SK-N-SH (cell line): ENCODE measurements around the gene ACOXL. TPM values are rescaled to one million over a fixed set of nuclear protein-coding genes. Genes with fewer than 3 reads are reported as not detected.

Source experiments
- CTCF ChIA-PET: fragments of 300-600, 350-600 bp; formaldehyde crosslinking; extraction: SDS; loops from one replicate; lab custom pipeline; 2021; lab: Yijun Ruan, JAX
- POLR2A ChIA-PET: fragments of 350-600 bp; sonication (Branson Sonifier 250); formaldehyde crosslinking; extraction: SDS; loops from one replicate; lab custom pipeline; 2020; ENCODE audit warnings: antibody characterized with exemption, inconsistent platforms; lab: Yijun Ruan, JAX
- DNase-seq: peaks from one replicate; pipeline ENCODE4 v3.0.0; 2012
- H2AFZ ChIP-seq: fragments of 200-600 bp; sonication (generic); 2 replicates; pipeline ENCODE4 v1.8.1; 2016; ENCODE audit warnings: antibody characterized with exemption, mild to moderate bottlenecking, low read depth
- H3F3A ChIP-seq: fragments of 200-600 bp; sonication (generic); replicated peaks from 2 replicates; pipeline ENCODE3; 2016; ENCODE audit warnings: antibody characterized with exemption, mild to moderate bottlenecking; ENCODE audit not compliant: insufficient read depth
- H3K27ac ChIP-seq, 2 experiments: fragments of 200-500 bp in 1 of 2; fragments of 200-600 bp in 1 of 2; sonication (Bioruptor generic) in 1 of 2; sonication (generic), shearing (Covaris generic) in 1 of 2; 2 replicates each; pipeline versions ENCODE4 v1.5.1 to v1.6.1; 2014 to 2016; ENCODE audit warnings: low read depth in 2 of 2, inconsistent platforms in 1 of 2, low read length in 1 of 2, mild to moderate bottlenecking in 1 of 2, mixed read lengths in 1 of 2
- H3K27me3 ChIP-seq: fragments of 200-600 bp; sonication (generic), shearing (Covaris generic); 2 replicates; pipeline ENCODE4 v1.6.1; 2016; ENCODE audit warnings: mixed run types; ENCODE audit not compliant: insufficient read depth
- H3K36me3 ChIP-seq, 2 experiments: fragments of 200-500 bp in 1 of 2; fragments of 200-600 bp in 1 of 2; sonication (Bioruptor generic) in 1 of 2; sonication (generic) in 1 of 2; replicated peaks in 1 of 2; 2 replicates each; pipeline versions ENCODE3 to v1.5.1; 2014 to 2016; ENCODE audit warnings: low read length in 1 of 2, mild to moderate bottlenecking in 1 of 2; ENCODE audit not compliant: insufficient read depth in 2 of 2, control insufficient read depth in 1 of 2
- H3K4me1 ChIP-seq, 2 experiments: fragments of 200-500 bp in 1 of 2; fragments of 200-600 bp in 1 of 2; sonication (Bioruptor generic) in 1 of 2; sonication (generic), shearing (Covaris generic) in 1 of 2; 2 replicates each; pipeline versions ENCODE4 v1.5.1 to v1.6.1; 2014 to 2016; ENCODE audit warnings: low read depth in 1 of 2, low read length in 1 of 2, mixed run types in 1 of 2; ENCODE audit not compliant: insufficient read depth in 2 of 2, control insufficient read depth in 1 of 2
- H3K4me2 ChIP-seq: fragments of 200-600 bp; sonication (generic), shearing (Covaris generic); 2 replicates; pipeline ENCODE4 v1.6.1; 2017; ENCODE audit warnings: mixed run types
- H3K4me3 ChIP-seq, 2 experiments: fragments of 200-500 bp in 1 of 2; fragments of 200-600 bp in 1 of 2; sonication (Bioruptor generic) in 1 of 2; sonication (generic), shearing (Covaris generic) in 1 of 2; 2 replicates each; pipeline versions ENCODE4 v1.5.1 to v1.8.1; 2014 to 2016; ENCODE audit warnings: low read depth in 2 of 2, inconsistent platforms in 1 of 2, low read length in 1 of 2, mild to moderate bottlenecking in 1 of 2, mixed read lengths in 1 of 2, moderate library complexity in 1 of 2
- H3K79me2 ChIP-seq: fragments of 200-600 bp; sonication (generic); 2 replicates; pipeline ENCODE4 v1.8.1; 2017; ENCODE audit warnings: mild to moderate bottlenecking; ENCODE audit not compliant: insufficient read depth
- H3K9ac ChIP-seq: fragments of 200-600 bp; sonication (generic); 2 replicates; pipeline ENCODE4 v1.6.1; 2017; ENCODE audit warnings: mixed run types
- H3K9me2 ChIP-seq: fragments of 200-600 bp; sonication (generic); 2 replicates; pipeline ENCODE4 v1.6.1; 2017; ENCODE audit warnings: mixed run types
- H3K9me3 ChIP-seq: fragments of 200-600 bp; sonication (generic); 2 replicates; pipeline ENCODE4 v1.6.1; 2017; ENCODE audit warnings: mixed run types, mild to moderate bottlenecking, moderate library complexity
- H4K20me1 ChIP-seq: fragments of 200-600 bp; sonication (generic); 2 replicates; pipeline ENCODE4 v1.6.1; 2017; ENCODE audit warnings: mild to moderate bottlenecking, mixed run types; ENCODE audit not compliant: insufficient read depth
- CHD2 ChIP-seq: fragments of 150-350 bp; IDR thresholded peaks from 2 replicates; pipeline ENCODE4 v1.6.1; 2018; ENCODE audit warnings: low read length; ENCODE audit not compliant: partially characterized antibody
- ELF1 ChIP-seq: IDR thresholded peaks from 2 replicates; pipeline ENCODE4 v1.4.0; 2012
- EP300 ChIP-seq, 2 experiments: IDR thresholded peaks; 2 replicates each; pipeline versions ENCODE4 v1.4.0 to v1.6.1; 2012; ENCODE audit warnings: borderline replicate concordance in 1 of 2, low read depth in 1 of 2, low read length in 1 of 2
- FOXJ3 ChIP-seq: sonication (generic); formaldehyde crosslinking; IDR thresholded peaks from 2 replicates; pipeline ENCODE4 v1.5.1; 2020; ENCODE audit warnings: mild to moderate bottlenecking, missing genetic modification reagents
- FOXM1 ChIP-seq: IDR thresholded peaks from 2 replicates; pipeline ENCODE4 v1.4.0; 2012; ENCODE audit warnings: low read depth, mild to moderate bottlenecking
- GATA2 ChIP-seq: sonication (generic); formaldehyde crosslinking; IDR thresholded peaks from 2 replicates; pipeline ENCODE4 v1.5.0; 2020; ENCODE audit warnings: mild to moderate bottlenecking, missing genetic modification reagents
- JUND ChIP-seq: IDR thresholded peaks from 2 replicates; pipeline ENCODE4 v1.4.0; 2012
- MEF2A ChIP-seq: IDR thresholded peaks from 2 replicates; pipeline ENCODE4 v1.4.0; 2012; ENCODE audit warnings: low read depth, borderline replicate concordance
- MXI1 ChIP-seq: IDR thresholded peaks from 2 replicates; pipeline ENCODE4 v1.6.1; 2012; ENCODE audit warnings: mild to moderate bottlenecking, low read depth, low read length, improper control_type of control experiment
- RAD21 ChIP-seq: IDR thresholded peaks from 2 replicates; pipeline ENCODE4 v1.6.1; 2012; ENCODE audit warnings: mild to moderate bottlenecking, low read length
- RCOR1 ChIP-seq: fragments of 150-350 bp; IDR thresholded peaks from 2 replicates; pipeline ENCODE4 v1.6.1; 2017; ENCODE audit warnings: antibody characterized with exemption, low read length
- RXRA ChIP-seq: IDR thresholded peaks from 2 replicates; pipeline ENCODE4 v1.4.0; 2012; ENCODE audit warnings: low read depth, mild to moderate bottlenecking, borderline replicate concordance
- SMC3 ChIP-seq: IDR thresholded peaks from 2 replicates; pipeline ENCODE4 v1.6.1; 2012; ENCODE audit warnings: low read depth, low read length, improper control_type of control experiment
- TEAD4 ChIP-seq: IDR thresholded peaks from 2 replicates; pipeline ENCODE4 v1.4.0; 2012; ENCODE audit warnings: mild to moderate bottlenecking, borderline replicate concordance; ENCODE audit not compliant: insufficient read depth
- WGBS: methylation state at CpG from one replicate; pipeline ENCODE4 v1.1.6; 2017; ENCODE audit warnings: low lambda C conversion rate; 5-methylcytosine and 5-hydroxymethylcytosine counted together
- polyA plus RNA-seq, 3 experiments: library from polyadenylated mRNA; depleted of rRNA; stranded (reverse); fragments of >200 nt; gene quantifications; 2 replicates each; pipeline ENCODE4 v1.2.3, GENCODE V29; 2012
- TF ChIP-seq, protein P1 (sequence below): fragments of 200-600 bp; sonication (generic); IDR thresholded peaks from 2 replicates; pipeline ENCODE4 v1.6.1; 2017; ENCODE audit warnings: antibody characterized with exemption, mild to moderate bottlenecking, moderate library complexity
- TF ChIP-seq, protein P2 (sequence below): fragments of 150-350 bp; IDR thresholded peaks from 2 replicates; pipeline ENCODE4 v1.6.1; 2017; ENCODE audit warnings: antibody characterized with exemption, low read length, low read depth, borderline replicate concordance
- TF ChIP-seq, protein P3 (sequence below): IDR thresholded peaks from 2 replicates; pipeline ENCODE4 v1.4.0; 2012; ENCODE audit warnings: low read depth
- TF ChIP-seq, protein P4 (sequence below): fragments of 150-350 bp; IDR thresholded peaks from 2 replicates; pipeline ENCODE4 v1.6.1; 2016; ENCODE audit warnings: mild to moderate bottlenecking, low read depth, low read length

The ACOXL gene
- polyA plus RNA-seq, 1 of the 3 experiments (the other 2 are of a cell fraction) = not detected

DNA sequence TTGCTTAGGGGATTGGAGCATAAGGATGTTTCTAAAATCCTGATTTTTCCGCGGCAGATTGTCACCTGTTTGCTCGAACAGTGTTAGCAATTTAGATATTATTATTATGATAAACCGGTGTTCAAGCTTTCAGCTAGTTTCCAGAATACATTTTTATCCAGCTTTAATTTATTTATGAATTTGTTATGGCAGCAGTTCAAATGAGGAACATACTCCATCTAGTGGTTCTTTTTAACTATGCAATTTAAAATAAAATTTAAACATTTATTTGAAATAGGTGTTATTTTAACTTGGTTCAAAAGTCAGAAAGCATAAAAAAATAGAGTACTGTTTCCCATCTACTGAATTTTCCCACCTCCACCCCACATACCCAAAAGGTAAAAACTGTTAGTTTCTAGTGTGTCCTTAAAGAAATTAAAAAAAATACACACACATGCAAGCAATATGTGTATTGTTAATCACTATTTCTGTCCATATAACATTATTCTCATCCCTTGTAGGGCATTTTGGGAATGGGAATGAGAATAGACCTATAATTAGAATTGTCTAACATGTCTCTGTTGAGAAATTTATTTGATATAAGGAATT lies 23.2 kb downstream of the ACOXL start:
- TF ChIP-seq ELF1 = no peak
- TF ChIP-seq RAD21 = peak; percentile 66
- peak; percentile 18; the same call in 1 of the 2 replicates for TF ChIP-seq SMC3
- TF ChIP-seq, protein P1, sequence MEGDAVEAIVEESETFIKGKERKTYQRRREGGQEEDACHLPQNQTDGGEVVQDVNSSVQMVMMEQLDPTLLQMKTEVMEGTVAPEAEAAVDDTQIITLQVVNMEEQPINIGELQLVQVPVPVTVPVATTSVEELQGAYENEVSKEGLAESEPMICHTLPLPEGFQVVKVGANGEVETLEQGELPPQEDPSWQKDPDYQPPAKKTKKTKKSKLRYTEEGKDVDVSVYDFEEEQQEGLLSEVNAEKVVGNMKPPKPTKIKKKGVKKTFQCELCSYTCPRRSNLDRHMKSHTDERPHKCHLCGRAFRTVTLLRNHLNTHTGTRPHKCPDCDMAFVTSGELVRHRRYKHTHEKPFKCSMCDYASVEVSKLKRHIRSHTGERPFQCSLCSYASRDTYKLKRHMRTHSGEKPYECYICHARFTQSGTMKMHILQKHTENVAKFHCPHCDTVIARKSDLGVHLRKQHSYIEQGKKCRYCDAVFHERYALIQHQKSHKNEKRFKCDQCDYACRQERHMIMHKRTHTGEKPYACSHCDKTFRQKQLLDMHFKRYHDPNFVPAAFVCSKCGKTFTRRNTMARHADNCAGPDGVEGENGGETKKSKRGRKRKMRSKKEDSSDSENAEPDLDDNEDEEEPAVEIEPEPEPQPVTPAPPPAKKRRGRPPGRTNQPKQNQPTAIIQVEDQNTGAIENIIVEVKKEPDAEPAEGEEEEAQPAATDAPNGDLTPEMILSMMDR = peak; percentile 74
- Histone ChIP-seq H3K9ac (no peak overlapping the region), H3K4me1 (no peaks in the 10 kb centered on the region; a peak in 1 of 4 replicates), H3K9me2 (no peaks in the 10 kb centered on the region), H3F3A (no peaks in the 10 kb centered on the region), H2AFZ (no peak overlapping the region), H3K4me3 (no peak overlapping the region; a peak in 1 of 4 replicates), H3K27me3 (no peaks in the 10 kb centered on the region), H3K36me3 (no peaks in the 10 kb centered on the region), H3K27ac (no peak overlapping the region), H3K79me2 (no peaks in the 10 kb centered on the region), H3K9me3 (no peaks in the 10 kb centered on the region), H4K20me1 (no peaks in the 10 kb centered on the region), H3K4me2 (no peak overlapping the region)
- 0% methylated on average over 4 of the region's 4 CpGs for WGBS
- ChIA-PET POLR2A (no interaction called here), CTCF (interaction anchor here (0.5 to 5.5 kb wide), 24 partner anchors 9 to 276 kb away, joined by 3 to 59 read pairs (median 4); partner anchors contain the start of gene ACOXL)
- DNase-seq = peak; percentile 28

DNA sequence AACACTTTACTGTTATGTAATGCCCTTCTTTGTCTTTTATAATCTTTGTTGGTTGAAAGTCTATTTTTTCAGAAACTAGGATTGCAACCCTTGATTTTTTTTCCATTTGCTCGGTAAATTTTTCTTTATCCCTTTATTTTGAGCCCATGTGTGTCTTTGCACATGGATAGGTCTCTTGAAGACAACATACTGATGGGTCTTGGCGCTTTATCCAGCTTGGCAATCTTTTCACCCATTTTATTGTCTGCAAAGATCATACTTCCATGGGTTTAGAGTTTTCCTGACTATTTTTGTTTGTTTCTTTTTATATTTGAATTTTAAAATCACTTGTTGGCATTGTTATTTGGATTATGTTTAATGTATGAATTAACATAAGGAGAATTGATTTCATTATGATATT lies 27.0 kb downstream of the ACOXL start:
- H2AFZ ChIP-seq = no peak overlapping the region
- H3K9me3 ChIP-seq = no peaks in the 10 kb centered on the region
- no peaks in the 10 kb centered on the region for H3K79me2 ChIP-seq
- no peaks in the 10 kb centered on the region for H3F3A ChIP-seq
- H4K20me1 ChIP-seq = no peaks in the 10 kb centered on the region
- ChIA-PET CTCF (no interaction called here), POLR2A (no interaction called here)
- TF ChIP-seq RCOR1 = no peak
- no peak for TF ChIP-seq CHD2
- TF ChIP-seq, protein P2, sequence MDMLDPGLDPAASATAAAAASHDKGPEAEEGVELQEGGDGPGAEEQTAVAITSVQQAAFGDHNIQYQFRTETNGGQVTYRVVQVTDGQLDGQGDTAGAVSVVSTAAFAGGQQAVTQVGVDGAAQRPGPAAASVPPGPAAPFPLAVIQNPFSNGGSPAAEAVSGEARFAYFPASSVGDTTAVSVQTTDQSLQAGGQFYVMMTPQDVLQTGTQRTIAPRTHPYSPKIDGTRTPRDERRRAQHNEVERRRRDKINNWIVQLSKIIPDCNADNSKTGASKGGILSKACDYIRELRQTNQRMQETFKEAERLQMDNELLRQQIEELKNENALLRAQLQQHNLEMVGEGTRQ = no peak
- TF ChIP-seq MXI1 = no peak
- no peak for TF ChIP-seq EP300 (IDR thresholded peaks at IDR 0.05; ENCODE audit: borderline replicate concordance in 1 of 2, low read depth in 1 of 2, low read length in 1 of 2)
- no peak for TF ChIP-seq FOXM1
- no peak for TF ChIP-seq GATA2 (CRISPR knock-in tag)
- TF ChIP-seq, protein P3, sequence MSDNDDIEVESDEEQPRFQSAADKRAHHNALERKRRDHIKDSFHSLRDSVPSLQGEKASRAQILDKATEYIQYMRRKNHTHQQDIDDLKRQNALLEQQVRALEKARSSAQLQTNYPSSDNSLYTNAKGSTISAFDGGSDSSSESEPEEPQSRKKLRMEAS = no peak
- TF ChIP-seq, protein P4, sequence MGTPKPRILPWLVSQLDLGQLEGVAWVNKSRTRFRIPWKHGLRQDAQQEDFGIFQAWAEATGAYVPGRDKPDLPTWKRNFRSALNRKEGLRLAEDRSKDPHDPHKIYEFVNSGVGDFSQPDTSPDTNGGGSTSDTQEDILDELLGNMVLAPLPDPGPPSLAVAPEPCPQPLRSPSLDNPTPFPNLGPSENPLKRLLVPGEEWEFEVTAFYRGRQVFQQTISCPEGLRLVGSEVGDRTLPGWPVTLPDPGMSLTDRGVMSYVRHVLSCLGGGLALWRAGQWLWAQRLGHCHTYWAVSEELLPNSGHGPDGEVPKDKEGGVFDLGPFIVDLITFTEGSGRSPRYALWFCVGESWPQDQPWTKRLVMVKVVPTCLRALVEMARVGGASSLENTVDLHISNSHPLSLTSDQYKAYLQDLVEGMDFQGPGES = no peak
- no peak for TF ChIP-seq TEAD4
- TF ChIP-seq JUND = no peak
- no peak for TF ChIP-seq FOXJ3 (CRISPR knock-in tag)
- TF ChIP-seq MEF2A = no peak
- TF ChIP-seq RXRA = no peak
- TF ChIP-seq ELF1 = no peak
- TF ChIP-seq, protein P1 = no peak
- no peak for TF ChIP-seq RAD21
- no peak overlapping the region for H3K27ac ChIP-seq
- WGBS = 17% methylated on average over 2 of the region's 2 CpGs
- no peak overlapping the region for H3K4me2 ChIP-seq
- no peaks in the 10 kb centered on the region for H3K9me2 ChIP-seq
- H3K36me3 ChIP-seq = no peaks in the 10 kb centered on the region
- DNase-seq = no peak
- no peaks in the 10 kb centered on the region; a peak in 1 of 4 replicates for H3K4me1 ChIP-seq
- H3K27me3 ChIP-seq = no peaks in the 10 kb centered on the region
- no peak overlapping the region for H3K4me3 ChIP-seq
- H3K9ac ChIP-seq = no peak overlapping the region
